Measurements from ENCODE around the gene RAB21. TPM values are rescaled to one million over a fixed set of nuclear protein-coding genes. Genes with fewer than 3 reads are reported as not detected.

RAB21 gene
- total RNA-seq, 1 experiment from 2014 or later = 53.0 TPM

GRCh38 chr12:71756054-71756690, 1.5 kb downstream of the RAB21 start:
- Histone ChIP-seq H3K9ac (ENCODE audit: extremely low read depth, insufficient read length, low read length) (peak overlapping the region; percentile 41), H4K5ac (ENCODE audit: insufficient read length, low read depth, low read length) (no peak overlapping the region), H3K27ac (ENCODE audit: insufficient read length, low read depth, low read length) (no peak overlapping the region), H3K27me3 (ENCODE audit: insufficient read depth, low read length) (no peaks in the 10 kb centered on the region), H2BK15ac (ENCODE audit: low read depth, low read length) (no peak overlapping the region), H2BK20ac (ENCODE audit: low read depth, low read length, poor library complexity, severe bottlenecking) (no peak overlapping the region), H3K4me1 (ENCODE audit: insufficient read depth, low read length) (no peaks in the 10 kb centered on the region), H3K79me1 (ENCODE audit: insufficient read depth, low read depth, low read length, poor library complexity, severe bottlenecking) (peaks cover 25% of the 10 kb centered on the region), H2BK5ac (ENCODE audit: insufficient read length, low read length) (no peak overlapping the region), H3K79me2 (ENCODE audit: insufficient read depth, low read length) (peaks cover 27% of the 10 kb centered on the region; the same call in 1 of the 2 replicates), H4K8ac (replicated peaks; ENCODE audit: insufficient read length, low read depth, low read length) (no peak overlapping the region), H3K23me2 (ENCODE audit: insufficient read length, low read depth, low read length, poor library complexity, severe bottlenecking) (peaks cover 13% of the 10 kb centered on the region), H2BK12ac (ENCODE audit: insufficient read length, low read depth, low read length) (no peak overlapping the region), H3K9me3 (ENCODE audit: control insufficient read depth, low read depth, low read length) (no peaks in the 10 kb centered on the region), H2AFZ (ENCODE audit: low read length) (no peak overlapping the region), H3K4me2 (ENCODE audit: insufficient read depth, insufficient read length, low read length) (peak overlapping the region; percentile 89), H3K56ac (ENCODE audit: insufficient read length, low read depth, low read length) (no peak overlapping the region), H2AK5ac (ENCODE audit: insufficient read length, low read length) (no peak overlapping the region), H3K4ac (ENCODE audit: low read depth, low read length) (no peak overlapping the region), H3K14ac (ENCODE audit: insufficient read depth, low read length) (no peak overlapping the region), H3K18ac (ENCODE audit: insufficient read length, low read depth, low read length) (no peak overlapping the region), H4K20me1 (ENCODE audit: control insufficient read depth, insufficient read depth, insufficient read length) (no peaks in the 10 kb centered on the region), H3K23ac (ENCODE audit: insufficient read length, low read depth, low read length) (no peak overlapping the region), H3T11ph (ENCODE audit: low read length) (no peak overlapping the region), H2BK120ac (ENCODE audit: low read depth, low read length, poor library complexity, severe bottlenecking) (no peak overlapping the region), H4K91ac (ENCODE audit: insufficient read length, low read depth, low read length) (no peak overlapping the region)
- TF ChIP-seq CTCF (conservative IDR thresholded peaks at IDR 0.05) = no peak
- H3K9me3 Mint-ChIP-seq = peaks cover 2 to 5% of the 10 kb centered on the region in 2 experiments; a peak in 3 of 5 replicates
- H3K4me1 Mint-ChIP-seq = peaks cover 19 to 32% of the 10 kb centered on the region in 2 experiments
- H3K36me3 Mint-ChIP-seq (ENCODE audit: insufficient read depth in 1 of 3, low read depth in 3 of 3) = peaks cover 22 to 27% (median 22%) of the 10 kb centered on the region in 3 experiments
- DNase-seq = no peak
- H3K4me3 Mint-ChIP-seq = peak overlapping the region; percentile 85 to 92
- H3K27ac Mint-ChIP-seq = no peak overlapping the region
- no CpG with 5 or more reads among the region's 5 CpGs for WGBS (ENCODE audit: extremely low coverage, insufficient read length, low lambda C conversion rate)
- no peaks in the 10 kb centered on the region; the same call in 1 of the 2 replicates for H3K27me3 Mint-ChIP-seq (ENCODE audit: low read depth)

Data from H9 (cell line).